Stimulated activated CD8-positive, alpha-beta memory T cell treated with anti-CD3 and anti-CD28 coated beads, Interleukin-15, amount 100 ng/mL, for 48 hours (primary cell): ENCODE results near the gene SIT1.

Experiments
- DNase-seq, 2 donors: peaks; one replicate each; pipeline ENCODE4 v3.0.0-alpha.2; 2020; ENCODE audit warnings: low read depth in 2 of 2

Gene SIT1

DNA sequence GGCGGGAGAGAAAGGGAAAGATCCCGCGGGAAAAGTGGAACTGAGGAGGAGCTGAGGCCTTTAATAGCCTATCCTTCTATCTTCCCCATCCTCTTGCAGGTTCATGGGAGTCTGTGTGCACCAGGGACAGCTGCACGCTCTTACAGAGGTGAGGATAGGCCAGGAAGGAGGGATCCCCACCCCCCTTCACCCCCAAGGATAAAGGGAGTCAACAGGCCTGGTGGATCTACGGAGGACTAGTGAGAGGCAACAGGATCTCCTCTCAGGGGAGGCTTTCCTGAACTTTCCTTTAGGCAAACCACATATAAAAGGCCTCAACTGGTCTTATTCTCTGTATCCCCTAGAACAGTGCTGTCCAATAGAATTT is 44.6 kb downstream of the SIT1 start:
- DNase-seq, result no peak

DNA sequence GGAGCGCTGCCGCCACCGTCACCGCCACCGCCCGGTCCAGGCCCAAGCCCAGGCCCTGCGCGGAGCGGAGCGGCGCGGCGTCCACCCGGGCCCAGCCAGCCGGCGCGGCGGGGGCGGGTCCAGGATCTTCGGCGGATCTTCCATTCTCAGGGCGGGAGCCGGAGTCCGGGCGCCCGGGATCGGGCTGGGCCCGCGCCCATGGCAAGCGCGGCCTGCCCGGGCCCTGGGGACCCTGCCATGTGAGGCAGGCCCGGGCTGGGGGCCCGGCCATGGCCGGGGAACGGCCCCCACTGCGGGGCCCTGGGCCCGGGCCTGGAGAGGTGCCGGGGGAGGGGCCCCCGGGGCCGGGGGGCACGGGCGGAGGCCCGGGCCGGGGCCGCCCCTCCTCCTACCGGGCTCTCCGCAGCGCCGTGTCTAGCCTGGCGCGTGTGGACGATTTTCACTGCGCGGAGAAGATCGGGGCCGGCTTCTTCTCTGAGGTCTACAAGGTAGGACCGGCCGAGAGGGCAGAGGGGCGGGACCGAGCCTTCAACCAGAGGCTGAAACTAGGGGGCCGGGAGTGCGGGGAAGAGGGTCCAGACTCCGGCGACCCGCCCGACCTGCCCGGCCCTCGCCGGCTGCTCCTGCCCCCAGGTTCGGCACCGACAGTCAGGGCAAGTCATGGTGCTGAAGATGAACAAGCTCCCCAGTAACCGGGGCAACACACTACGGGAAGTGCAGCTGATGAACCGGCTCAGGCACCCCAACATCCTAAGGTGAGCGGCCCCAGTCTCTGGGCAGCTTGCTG is 45.2 kb downstream of the SIT1 start:
- no peak for DNase-seq

DNA sequence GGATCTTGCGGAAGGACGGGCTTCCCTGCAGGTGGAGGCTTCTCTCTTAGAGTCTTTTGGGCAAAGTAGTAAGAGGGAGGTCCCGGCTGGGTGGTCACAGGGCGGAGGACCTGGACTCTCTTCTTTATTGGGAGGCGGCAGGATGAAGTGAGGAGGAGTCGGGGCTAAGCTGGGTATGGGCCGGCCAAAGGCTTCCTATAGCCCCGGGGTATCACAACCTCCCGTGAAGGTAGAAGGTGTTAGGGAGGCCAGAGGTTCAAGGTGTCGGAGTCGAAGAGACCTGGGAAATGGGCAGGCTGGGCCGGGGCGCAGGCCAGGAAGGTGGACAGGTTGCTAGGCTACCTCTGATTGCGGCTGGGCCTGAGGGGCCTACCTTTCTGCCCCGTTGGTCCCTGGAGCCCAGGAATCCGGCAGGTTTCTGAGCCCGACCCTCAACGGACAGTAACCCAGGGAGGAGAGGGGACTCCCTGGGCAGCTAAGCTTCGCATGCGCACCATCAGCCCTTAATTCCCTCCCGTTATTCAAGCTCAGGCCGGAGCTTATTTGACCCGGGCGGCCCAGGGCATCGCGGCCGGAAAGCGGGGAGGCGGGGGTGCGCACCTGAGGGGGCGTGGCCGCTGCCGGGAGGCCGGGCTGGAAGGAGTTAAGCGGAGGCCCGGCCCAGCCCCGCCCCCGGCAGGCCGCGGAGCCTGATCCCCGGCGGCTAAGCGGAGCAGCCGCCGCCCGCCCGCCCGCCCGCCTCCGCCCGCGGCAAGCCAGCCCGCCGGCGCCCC is 46.0 kb downstream of the SIT1 start, which contains the start of gene TESK1:
TSS of gene TESK1 (plus strand) at position 685 of the 773 bp plus-strand sequence. CDS start 358 bp downstream, outside the sequence.
- DNase-seq, result peak; percentile 80 to 81

DNA sequence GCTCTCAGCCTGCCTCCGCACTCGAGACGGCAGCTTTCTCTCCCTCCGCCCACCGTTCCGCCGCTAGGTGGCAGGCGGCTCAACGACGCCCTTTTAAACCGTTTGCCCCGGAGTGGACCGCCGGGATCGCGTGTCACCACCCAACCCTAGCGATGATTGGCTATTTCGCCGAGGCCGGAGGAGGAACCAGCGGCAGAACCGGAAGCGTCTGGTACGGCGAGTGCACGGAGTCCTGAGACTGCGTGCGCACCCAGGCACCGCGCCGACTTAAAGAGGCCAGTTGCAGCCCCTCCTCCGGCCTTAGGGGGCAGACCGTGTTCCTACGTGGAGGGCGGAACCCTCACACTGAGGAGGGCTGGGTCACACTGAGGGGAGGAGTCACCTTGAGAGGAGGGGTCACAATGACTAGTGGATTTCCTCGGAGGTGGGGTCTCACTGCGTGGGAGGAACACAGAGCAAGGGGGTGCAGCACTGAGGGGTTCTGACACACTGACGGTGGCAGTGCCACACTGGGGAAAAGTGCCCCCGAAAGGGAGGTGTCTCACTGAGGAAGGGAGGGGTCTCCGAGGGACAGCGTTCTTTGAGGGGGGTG is 46.6 kb downstream of the SIT1 start:
- peak; percentile 99 to 100 for DNase-seq

DNA sequence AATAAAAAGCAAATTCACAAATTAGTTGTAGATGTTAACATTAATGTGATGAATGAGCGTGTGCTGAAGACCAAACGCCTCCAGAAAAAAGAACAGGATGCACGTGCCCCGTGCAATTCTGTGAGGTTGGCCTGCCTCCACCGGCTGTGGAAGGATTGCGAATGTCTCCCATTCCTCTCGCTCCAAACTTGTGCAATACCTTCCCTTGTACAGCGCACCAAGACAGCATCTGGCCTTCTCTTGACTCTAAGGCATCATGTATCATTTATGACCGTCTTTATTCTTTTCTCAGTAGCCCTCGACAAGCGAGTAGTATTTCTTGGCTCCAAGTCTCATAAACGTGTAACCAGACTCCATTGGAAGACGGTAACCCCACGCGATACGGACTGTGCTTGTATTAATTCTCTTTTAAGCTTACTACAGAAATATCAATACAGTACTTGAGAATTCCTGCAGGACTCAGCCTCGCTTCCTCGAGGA is 47.2 kb downstream of the SIT1 start:
- no peak for DNase-seq

DNA sequence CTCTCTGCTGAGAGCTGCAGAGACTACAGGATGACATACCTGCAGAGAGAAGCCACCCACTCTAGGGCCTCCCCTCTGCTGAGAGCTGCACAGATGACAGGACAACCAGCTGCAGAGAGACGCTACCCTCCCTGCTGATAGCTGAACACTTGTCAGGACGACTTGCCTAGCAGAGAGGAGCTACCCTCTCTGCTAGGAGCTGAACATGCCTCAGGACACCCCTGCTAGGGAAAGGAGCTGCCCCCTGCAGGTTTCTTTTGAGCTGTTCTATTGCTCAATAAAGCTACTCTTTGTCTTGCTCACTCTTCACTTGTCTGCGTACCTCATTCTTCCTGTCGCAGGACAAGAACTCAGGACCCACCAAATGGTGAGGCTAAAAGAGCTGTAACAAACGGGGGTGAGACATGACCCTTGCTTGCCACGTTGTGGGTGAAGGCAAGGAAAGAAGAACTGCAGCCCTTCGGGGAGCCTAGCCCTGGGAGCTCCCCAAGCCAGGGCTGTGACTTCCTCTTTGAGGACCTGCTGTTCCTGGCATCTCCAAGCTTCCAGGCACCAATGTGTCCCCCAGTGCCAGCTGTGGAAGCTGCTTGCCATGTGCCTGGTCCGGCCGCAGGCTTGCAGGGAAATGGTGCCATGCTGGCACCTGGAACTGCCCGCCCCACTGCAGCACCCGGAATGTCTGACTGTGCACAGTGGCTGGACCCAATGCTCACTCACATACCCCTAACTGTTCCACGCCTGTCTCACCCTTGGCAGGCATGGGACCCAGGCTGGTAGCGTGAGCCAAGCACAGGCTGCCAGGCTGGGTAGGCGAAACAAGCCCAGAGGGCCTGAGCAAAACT is 50.7 kb downstream of the SIT1 start:
- DNase-seq, result no peak
